Panc1 (cell line): ENCODE measurements around the gene CXCL17. TPM values are rescaled to one million over a fixed set of nuclear protein-coding genes. Genes with fewer than 3 reads are reported as not detected.

Experiments used
- ATAC-seq: fragments of 200-7000 bp; cut with Tn5 transposase; 2 replicates; pipeline ENCODE4 v1.9.1; 2020; ENCODE audit warnings: mild to moderate bottlenecking, moderate library complexity
- BruUV-seq: library from RNA; stranded (reverse); fragments of 400-500 nt; replicated peaks from 2 replicates; lab custom pipeline; 2021; lab: Mats Ljungman, UMichigan
- CTCF ChIA-PET: fragments of 300-600 bp; sonication (Branson Sonifier 250); formaldehyde crosslinking; loops from one replicate; lab custom pipeline; 2022; ENCODE audit warnings: antibody characterized with exemption; lab: Charles Lee
- POLR2A ChIA-PET: fragments of 300-600 bp; sonication (Branson Sonifier 250); formaldehyde crosslinking; loops from one replicate; lab custom pipeline; 2022; ENCODE audit warnings: antibody characterized with exemption; lab: Charles Lee
- DNase-seq: peaks from one replicate; pipeline ENCODE4 v3.0.0-alpha.2; 2010; ENCODE audit warnings: low read depth, low spot score
- H3K27ac ChIP-seq: 2 replicates; pipeline ENCODE4 v1.5.1; 2011; ENCODE audit warnings: mild to moderate bottlenecking, low read length, inconsistent platforms
- H3K27me3 ChIP-seq: fragments of 200-500 bp; sonication (Bioruptor generic); 2 replicates; pipeline ENCODE4 v1.6.0; 2014; ENCODE audit warnings: low read length, inconsistent platforms; ENCODE audit not compliant: control insufficient read depth, insufficient read depth
- H3K36me3 ChIP-seq: fragments of 200-500 bp; sonication (Bioruptor generic); 2 replicates; pipeline ENCODE4 v1.5.1; 2014; ENCODE audit warnings: inconsistent platforms, mild to moderate bottlenecking, low read length, moderate library complexity; ENCODE audit not compliant: control insufficient read depth, insufficient read depth
- H3K4me1 ChIP-seq: 2 replicates; pipeline ENCODE4 v1.5.1; 2011; ENCODE audit warnings: inconsistent platforms, mild to moderate bottlenecking, low read length, moderate library complexity; ENCODE audit not compliant: control insufficient read depth, insufficient read depth
- H3K4me3 ChIP-seq, 2 experiments: 2 replicates each; pipeline ENCODE4 v1.5.1; 2011 to 2012; ENCODE audit warnings: low read depth in 2 of 2, low read length in 2 of 2, mild to moderate bottlenecking in 2 of 2, inconsistent platforms in 1 of 2, moderate library complexity in 1 of 2
- H3K9me3 ChIP-seq: fragments of 200-500 bp; sonication (Bioruptor generic); 2 replicates; pipeline ENCODE4 v1.5.1; 2014; ENCODE audit warnings: low read depth, mild to moderate bottlenecking, inconsistent platforms, low read length, moderate library complexity; ENCODE audit not compliant: control insufficient read depth, insufficient read depth
- POLR2AphosphoS5 ChIP-seq: IDR thresholded peaks from 2 replicates; pipeline ENCODE4 v1.6.1; 2012; ENCODE audit warnings: mild to moderate bottlenecking, low read depth, low read length, moderate library complexity
- REST ChIP-seq, 2 experiments: IDR thresholded peaks; 2 replicates each; pipeline ENCODE4 v1.6.1; 2011 to 2012; ENCODE audit warnings: low read depth in 2 of 2, control low read depth in 1 of 2, low read length in 1 of 2, mild to moderate bottlenecking in 1 of 2, moderate library complexity in 1 of 2; ENCODE audit not compliant: insufficient read depth in 1 of 2
- SIN3A ChIP-seq: IDR thresholded peaks from 2 replicates; pipeline ENCODE4 v1.6.1; 2012; ENCODE audit warnings: low read depth, mild to moderate bottlenecking, low read length, moderate library complexity, borderline replicate concordance; ENCODE audit not compliant: insufficient read depth
- TCF7L2 ChIP-seq: IDR thresholded peaks from 2 replicates; pipeline ENCODE4 v1.6.1; 2011; ENCODE audit warnings: mild to moderate bottlenecking, low read depth, low read length, inconsistent platforms
- in situ Hi-C: cut with HindIII; loops from 2 replicates; pipeline ENCODE4 v1.10.0; 2016; ENCODE audit warnings: low sequenced_read_pairs, low pct_unique_long_range_greater_than_20kb
- intact Hi-C: fragments of 100-400 bp; cut with micrococcal nuclease; formaldehyde crosslinking; loops from one replicate; pipeline ENCODE4 v1.10.0; 2022; ENCODE audit not compliant: unreplicated experiment
- total RNA-seq: library from RNA; stranded (reverse); gene quantifications from one replicate; pipeline ENCODE4 v1.2.1, GENCODE V29; 2021; ENCODE audit not compliant: unreplicated experiment
- TF ChIP-seq, protein P1 (sequence below): fragments of 450-650 bp; IDR thresholded peaks from 2 replicates; pipeline ENCODE4 v1.5.1; 2017; ENCODE audit warnings: mild to moderate bottlenecking

CXCL17 gene
- total RNA-seq, 1 experiment from 2014 or later: not detected

GRCh38 chr19:42392165-42392564 is 50.6 kb downstream of the CXCL17 start:
- H3K36me3 ChIP-seq: no peaks in the 10 kb centered on the region
- intact Hi-C loops (no loop called here), in situ Hi-C loops (no loop called here)
- no peak for DNase-seq
- ChIA-PET POLR2A (interaction anchor here (0.6 kb wide), 1 partner anchor 650 kb away, joined by 9 read pairs; no protein-coding TSS in a partner anchor), CTCF (no interaction called here)
- no TSS peak for BruUV-seq
- no peak for ATAC-seq
- H3K27ac ChIP-seq: no peak overlapping the region
- H3K4me3 ChIP-seq: no peak overlapping the region
- TF ChIP-seq, protein P1, sequence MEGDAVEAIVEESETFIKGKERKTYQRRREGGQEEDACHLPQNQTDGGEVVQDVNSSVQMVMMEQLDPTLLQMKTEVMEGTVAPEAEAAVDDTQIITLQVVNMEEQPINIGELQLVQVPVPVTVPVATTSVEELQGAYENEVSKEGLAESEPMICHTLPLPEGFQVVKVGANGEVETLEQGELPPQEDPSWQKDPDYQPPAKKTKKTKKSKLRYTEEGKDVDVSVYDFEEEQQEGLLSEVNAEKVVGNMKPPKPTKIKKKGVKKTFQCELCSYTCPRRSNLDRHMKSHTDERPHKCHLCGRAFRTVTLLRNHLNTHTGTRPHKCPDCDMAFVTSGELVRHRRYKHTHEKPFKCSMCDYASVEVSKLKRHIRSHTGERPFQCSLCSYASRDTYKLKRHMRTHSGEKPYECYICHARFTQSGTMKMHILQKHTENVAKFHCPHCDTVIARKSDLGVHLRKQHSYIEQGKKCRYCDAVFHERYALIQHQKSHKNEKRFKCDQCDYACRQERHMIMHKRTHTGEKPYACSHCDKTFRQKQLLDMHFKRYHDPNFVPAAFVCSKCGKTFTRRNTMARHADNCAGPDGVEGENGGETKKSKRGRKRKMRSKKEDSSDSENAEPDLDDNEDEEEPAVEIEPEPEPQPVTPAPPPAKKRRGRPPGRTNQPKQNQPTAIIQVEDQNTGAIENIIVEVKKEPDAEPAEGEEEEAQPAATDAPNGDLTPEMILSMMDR: no peak
- no peak for TF ChIP-seq POLR2AphosphoS5
- no peak for TF ChIP-seq TCF7L2
- TF ChIP-seq REST (IDR thresholded peaks at IDR 0.05; ENCODE audit: insufficient read depth in 1 of 2, low read depth in 2 of 2, low read length in 1 of 2): no peak
- no peak for TF ChIP-seq SIN3A
- peaks cover 6% of the 10 kb centered on the region for H3K4me1 ChIP-seq
- no peaks in the 10 kb centered on the region for H3K27me3 ChIP-seq
- H3K9me3 ChIP-seq: no peaks in the 10 kb centered on the region

- ChIA-PET POLR2A (no interaction called here), CTCF (no interaction called here)
- no peak within 1 kb of the TSS for H3K27ac ChIP-seq
- no peaks in the 10 kb centered on the region; the same call in 1 of the 2 replicates for H3K4me1 ChIP-seq
- intact Hi-C loops: no loop called here
- ATAC-seq: no peak
- H3K9me3 ChIP-seq: no peaks in the 10 kb centered on the region
- DNase-seq: no peak
- TF ChIP-seq SIN3A: no peak
- no peak for TF ChIP-seq REST (IDR thresholded peaks at IDR 0.05; ENCODE audit: insufficient read depth in 1 of 2, low read depth in 2 of 2, low read length in 1 of 2)
- TF ChIP-seq, protein P1: no peak
- no peak for TF ChIP-seq TCF7L2
- TF ChIP-seq POLR2AphosphoS5: no peak
- in situ Hi-C loops: no loop called here
- no TSS peak for BruUV-seq
- no peak within 1 kb of the TSS for H3K4me3 ChIP-seq
- H3K36me3 ChIP-seq: no peaks in the 10 kb centered on the region
- H3K27me3 ChIP-seq: no peaks in the 10 kb centered on the region
Observed at GRCh38 chr19:42389899-42390298, 52.8 kb downstream of the CXCL17 start, which contains the start of gene CNFN. Gene CNFN, minus strand, starts transcription at chr19:42390297. Its CDS starts 1,260 bp downstream, at chr19:42389037.
